Hair follicular keratinocyte (primary cell): ENCODE data around the gene TBC1D25. TPM values are rescaled to one million over a fixed set of nuclear protein-coding genes. Genes with fewer than 3 reads are reported as not detected.

Experiments
- total RNA-seq: library from RNA; depleted of rRNA; stranded (reverse); fragments of >200 nt; gene quantifications from 2 replicates; pipeline ENCODE4 v1.2.3, GENCODE V29; 2015

TBC1D25 gene, protein sequence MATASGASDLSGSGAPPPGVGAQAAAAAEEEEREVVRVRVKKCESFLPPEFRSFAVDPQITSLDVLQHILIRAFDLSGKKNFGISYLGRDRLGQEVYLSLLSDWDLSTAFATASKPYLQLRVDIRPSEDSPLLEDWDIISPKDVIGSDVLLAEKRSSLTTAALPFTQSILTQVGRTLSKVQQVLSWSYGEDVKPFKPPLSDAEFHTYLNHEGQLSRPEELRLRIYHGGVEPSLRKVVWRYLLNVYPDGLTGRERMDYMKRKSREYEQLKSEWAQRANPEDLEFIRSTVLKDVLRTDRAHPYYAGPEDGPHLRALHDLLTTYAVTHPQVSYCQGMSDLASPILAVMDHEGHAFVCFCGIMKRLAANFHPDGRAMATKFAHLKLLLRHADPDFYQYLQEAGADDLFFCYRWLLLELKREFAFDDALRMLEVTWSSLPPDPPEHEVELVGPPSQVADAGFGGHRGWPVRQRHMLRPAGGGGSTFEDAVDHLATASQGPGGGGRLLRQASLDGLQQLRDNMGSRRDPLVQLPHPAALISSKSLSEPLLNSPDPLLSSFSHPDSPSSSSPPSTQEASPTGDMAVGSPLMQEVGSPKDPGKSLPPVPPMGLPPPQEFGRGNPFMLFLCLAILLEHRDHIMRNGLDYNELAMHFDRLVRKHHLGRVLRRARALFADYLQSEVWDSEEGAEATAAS
- total RNA-seq: 8.7 and 11.5 TPM in 2 replicates

DNA sequence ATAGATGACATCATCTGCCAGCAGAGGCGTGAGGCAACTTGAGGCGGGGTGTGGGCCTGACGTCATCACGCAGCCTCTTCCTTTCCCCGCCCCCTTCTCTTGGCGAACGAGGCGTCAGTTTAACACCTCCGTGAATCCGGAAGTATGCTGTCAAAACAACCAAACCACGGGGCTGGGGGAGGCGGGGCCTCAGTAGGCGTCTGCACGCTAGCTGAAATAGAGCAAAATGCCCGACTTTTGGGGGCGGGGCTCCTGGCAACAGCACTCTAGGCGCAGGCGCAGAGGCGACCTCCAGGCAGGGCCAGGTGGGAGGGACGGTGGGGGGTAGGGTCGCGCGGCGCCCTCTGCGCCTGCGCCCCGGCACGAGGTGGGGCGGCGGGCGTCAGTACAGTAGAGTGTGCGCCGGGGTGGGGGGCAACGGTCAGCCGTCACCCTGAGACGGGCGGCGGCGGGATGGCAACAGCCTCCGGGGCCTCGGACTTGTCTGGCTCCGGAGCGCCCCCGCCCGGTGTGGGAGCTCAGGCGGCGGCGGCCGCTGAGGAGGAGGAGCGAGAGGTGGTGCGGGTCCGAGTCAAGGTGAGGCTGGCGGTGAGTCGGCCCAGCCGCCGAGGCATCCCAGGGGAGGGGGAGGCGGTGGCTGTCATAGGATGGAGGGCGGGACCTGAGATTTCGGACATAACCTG, at the start of gene TBC1D25:
Gene TBC1D25 (plus strand): TSS at position 370 of the 683 bp plus-strand sequence. CDS start 84 bp downstream, at position 454.

DNA sequence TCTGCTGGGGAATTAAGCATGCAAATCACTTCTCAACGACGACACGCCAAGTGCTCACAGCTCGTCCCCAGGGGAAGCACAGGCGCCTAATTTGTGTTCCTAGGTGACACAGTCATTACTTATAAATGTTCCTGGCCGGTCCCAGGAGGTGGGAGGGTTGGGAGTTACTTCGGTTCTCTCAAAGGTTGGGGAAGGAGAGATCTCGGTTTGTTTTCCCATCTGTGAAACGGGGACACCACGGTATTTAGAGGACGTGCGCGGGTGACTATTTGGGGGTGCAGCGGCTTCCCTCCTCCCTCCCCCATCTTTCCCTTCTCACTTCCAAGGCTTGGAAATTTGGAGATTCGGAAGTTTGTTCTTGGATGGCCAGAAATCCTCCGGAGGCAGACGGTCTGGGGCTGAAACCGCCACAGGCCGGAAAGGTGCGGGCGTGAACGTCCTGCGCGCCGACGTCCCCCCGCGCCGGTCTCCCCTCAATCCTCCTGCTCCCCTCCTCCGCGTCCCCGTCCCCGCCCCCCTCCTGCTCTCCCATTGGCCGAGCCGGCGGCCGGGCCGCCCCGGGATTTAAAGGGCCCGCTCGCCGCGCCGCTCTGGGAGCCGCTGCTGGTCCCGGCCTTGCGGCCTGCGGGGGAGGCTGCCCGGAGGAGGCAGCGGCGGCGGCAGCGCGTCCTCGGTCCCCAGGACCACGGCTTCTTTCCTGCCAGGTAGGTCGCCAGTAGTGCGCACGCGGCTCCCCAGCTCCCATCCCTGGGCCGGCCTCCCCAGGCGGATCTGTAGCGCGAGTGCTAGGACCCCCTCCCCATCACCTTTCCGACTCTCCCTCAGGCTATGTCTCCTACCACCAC, 30.9 kb upstream of the TBC1D25 start, which contains the start of gene PORCN:
Gene PORCN (plus strand): TSS at position 593 of the 845 bp plus-strand sequence. CDS start 829 bp downstream, outside the sequence.

GRCh38 chrX:48521353-48522243, 17.9 kb upstream of the TBC1D25 start, which contains the start of gene EBP:
Gene EBP (plus strand): TSS chrX:48521808. CDS start chrX:48523772, 1,964 bp downstream.

GRCh38 chrX:48574270-48575266, 35.1 kb downstream of the TBC1D25 start, which contains the start of gene RBM3:
Gene RBM3 (plus strand): TSS chrX:48574484. CDS start chrX:48575181, 697 bp downstream.

DNA sequence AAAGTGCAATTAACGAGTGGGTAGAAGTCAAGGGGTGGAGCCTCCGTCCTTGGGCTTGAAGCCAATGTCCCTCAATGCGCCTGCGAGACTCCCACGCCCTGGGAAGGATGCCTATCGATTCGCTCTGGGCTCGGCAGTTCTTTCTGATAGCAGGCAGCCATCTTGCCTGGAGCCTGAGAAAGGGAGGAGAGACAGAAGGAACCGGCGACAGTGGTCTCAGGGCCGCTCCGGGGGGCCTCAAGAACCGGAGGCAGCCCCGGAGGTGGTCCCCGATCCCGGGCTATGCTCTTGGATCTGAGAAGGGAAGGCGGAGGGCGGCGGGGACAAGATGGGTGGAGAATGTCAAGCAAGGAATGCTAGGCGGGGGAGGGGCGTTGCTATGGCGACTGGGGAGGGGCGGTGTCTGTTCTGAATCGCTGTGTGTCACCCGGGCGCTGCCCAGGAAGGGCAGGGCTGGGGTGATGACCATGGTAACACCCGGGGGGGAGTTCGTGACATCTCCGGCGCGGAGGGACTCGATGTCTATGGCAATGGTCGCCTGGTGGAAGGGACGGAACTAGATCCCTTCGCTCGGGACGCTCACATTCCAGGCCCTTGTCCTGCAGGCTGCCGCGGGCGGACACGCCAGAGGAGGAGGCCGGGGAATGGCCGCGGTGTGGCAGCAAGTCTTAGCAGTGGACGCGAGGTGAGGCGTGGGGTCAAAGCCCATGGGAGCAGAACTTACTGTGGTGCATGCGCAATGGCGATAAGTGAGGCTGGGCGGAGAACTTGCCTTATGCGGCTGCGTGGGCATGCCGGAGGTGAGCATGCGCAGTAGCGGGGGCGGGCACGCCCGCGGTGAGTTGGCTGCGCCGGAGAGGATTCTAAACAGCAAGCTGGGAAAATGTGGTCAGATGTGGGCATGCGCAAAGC, 58.1 kb downstream of the TBC1D25 start, which contains the start of gene WDR13:
Gene WDR13 (plus strand): TSS at position 140 of the 912 bp plus-strand sequence. CDS start 505 bp downstream, at position 645.

Other genes with a start within 250 kb of the TBC1D25 start
- not detected in 2 replicates for gene SSX3, start 183.0 kb upstream of the TBC1D25 start, total RNA-seq
- not detected in 2 replicates for gene SSX4, start 156.2 kb upstream of the TBC1D25 start, total RNA-seq
- gene SSX4B, start 127.8 kb upstream of the TBC1D25 start, total RNA-seq: not detected in 2 replicates
- 146 and 167 TPM in 2 replicates for gene SLC38A5, start 69.5 kb upstream of the TBC1D25 start, total RNA-seq
- gene FTSJ1, start 63.5 kb upstream of the TBC1D25 start, total RNA-seq: 109 and 125 TPM in 2 replicates
- gene PORCN, start 30.7 kb upstream of the TBC1D25 start, total RNA-seq: 38.1 and 63.6 TPM in 2 replicates
- gene EBP, start 17.9 kb upstream of the TBC1D25 start, total RNA-seq: 198 and 217 TPM in 2 replicates
- gene RBM3, start 34.8 kb downstream of the TBC1D25 start, total RNA-seq: 161 and 180 TPM in 2 replicates
- 93.5 and 146 TPM in 2 replicates for gene WDR13, start 57.8 kb downstream of the TBC1D25 start, total RNA-seq
- gene WAS, start 144.1 kb downstream of the TBC1D25 start, total RNA-seq: 0.16 TPM in 1 of 2 replicates, not detected in the other
- 6.3 and 21.6 TPM in 2 replicates for gene SUV39H1, start 157.0 kb downstream of the TBC1D25 start, total RNA-seq
- gene GLOD5, start 222.0 kb downstream of the TBC1D25 start, total RNA-seq: not detected in 2 replicates
- gene GATA1, start 246.9 kb downstream of the TBC1D25 start, total RNA-seq: not detected in 2 replicates